Glutamatergic neuron (in vitro differentiated cells): ENCODE results near the gene PAQR5. TPM values are rescaled to one million over a fixed set of nuclear protein-coding genes. Genes with fewer than 3 reads are reported as not detected.

ENCODE experiments used
- DNase-seq: peaks from one replicate; pipeline ENCODE4 v3.0.0; 2022
- H3K27ac Mint-ChIP-seq: one replicate; pipeline ENCODE4 v1.8.0; 2020; ENCODE audit warnings: mild to moderate bottlenecking, mixed read lengths, inconsistent platforms; ENCODE audit not compliant: unreplicated experiment
- H3K27me3 Mint-ChIP-seq: one replicate; pipeline ENCODE4 v1.8.0; 2020; ENCODE audit warnings: mild to moderate bottlenecking, moderate library complexity, mixed read lengths, inconsistent platforms; ENCODE audit not compliant: unreplicated experiment
- H3K36me3 Mint-ChIP-seq: one replicate; pipeline ENCODE4 v1.8.0; 2020; ENCODE audit warnings: mild to moderate bottlenecking, mixed read lengths, inconsistent platforms; ENCODE audit not compliant: unreplicated experiment
- H3K4me1 Mint-ChIP-seq: one replicate; pipeline ENCODE4 v1.8.0; 2020; ENCODE audit warnings: mild to moderate bottlenecking, low read depth, mixed read lengths, inconsistent platforms; ENCODE audit not compliant: unreplicated experiment
- H3K4me3 Mint-ChIP-seq: one replicate; pipeline ENCODE4 v1.8.0; 2020; ENCODE audit warnings: mild to moderate bottlenecking, mixed read lengths, inconsistent platforms; ENCODE audit not compliant: unreplicated experiment
- H3K9me3 Mint-ChIP-seq: one replicate; pipeline ENCODE4 v1.8.0; 2020; ENCODE audit warnings: mild to moderate bottlenecking, moderate library complexity, mixed read lengths, inconsistent platforms; ENCODE audit not compliant: unreplicated experiment
- CTCF ChIP-seq: fragments of 200-600 bp; sonication (generic); IDR thresholded peaks from one replicate; pipeline ENCODE4 v1.5.0; 2021; ENCODE audit not compliant: partially characterized antibody, unreplicated experiment
- total RNA-seq: library from RNA; stranded (reverse); fragmentation: NEBNext Ultra II Directional; extraction: Animal tissue kit (Norgen Biotek cat#: 25700); gene quantifications from one replicate; pipeline ENCODE4 v1.2.1, GENCODE V29; 2021; ENCODE audit not compliant: unreplicated experiment

Gene PAQR5
- total RNA-seq, 1 donor from 2014 or later: not detected

GRCh38 chr15:69388260-69388705 lies 89.6 kb downstream of the PAQR5 start:
- H3K36me3 Mint-ChIP-seq: no peaks in the 10 kb centered on the region
- H3K9me3 Mint-ChIP-seq: no peaks in the 10 kb centered on the region
- TF ChIP-seq CTCF: no peak
- H3K4me1 Mint-ChIP-seq: peaks cover 2% of the 10 kb centered on the region
- no peak overlapping the region for H3K27ac Mint-ChIP-seq
- no peak for DNase-seq
- peaks cover 3% of the 10 kb centered on the region for H3K27me3 Mint-ChIP-seq
- no peak overlapping the region for H3K4me3 Mint-ChIP-seq

GRCh38 chr15:69389426-69389825 lies 90.7 kb downstream of the PAQR5 start:
- no peak overlapping the region for H3K4me3 Mint-ChIP-seq
- peaks cover 3% of the 10 kb centered on the region for H3K27me3 Mint-ChIP-seq
- no peak overlapping the region for H3K27ac Mint-ChIP-seq
- H3K4me1 Mint-ChIP-seq: peaks cover 2% of the 10 kb centered on the region
- H3K36me3 Mint-ChIP-seq: no peaks in the 10 kb centered on the region
- DNase-seq: no peak
- no peaks in the 10 kb centered on the region for H3K9me3 Mint-ChIP-seq
- TF ChIP-seq CTCF: no peak

- no peaks in the 10 kb centered on the region for H3K9me3 Mint-ChIP-seq
- H3K4me3 Mint-ChIP-seq: no peak overlapping the region
- no peak for DNase-seq
- no peaks in the 10 kb centered on the region for H3K36me3 Mint-ChIP-seq
- H3K27ac Mint-ChIP-seq: no peak overlapping the region
- no peak for TF ChIP-seq CTCF
- H3K27me3 Mint-ChIP-seq: peaks cover 3% of the 10 kb centered on the region
- H3K4me1 Mint-ChIP-seq: peaks cover 3% of the 10 kb centered on the region
These were observed 91.9 kb downstream of the PAQR5 start for GRCh38 chr15:69390575-69390974.

GRCh38 chr15:69391046-69391757 lies 92.5 kb downstream of the PAQR5 start:
- Mint-ChIP-seq H3K27ac (no peak overlapping the region), H3K4me3 (no peak overlapping the region), H3K9me3 (no peaks in the 10 kb centered on the region), H3K27me3 (peaks cover 3% of the 10 kb centered on the region), H3K36me3 (no peaks in the 10 kb centered on the region), H3K4me1 (peaks cover 3% of the 10 kb centered on the region)
- TF ChIP-seq CTCF: no peak
- DNase-seq: no peak

GRCh38 chr15:69392352-69392751 lies 93.6 kb downstream of the PAQR5 start:
- no peaks in the 10 kb centered on the region for H3K36me3 Mint-ChIP-seq
- H3K4me1 Mint-ChIP-seq: peaks cover 3% of the 10 kb centered on the region
- H3K9me3 Mint-ChIP-seq: no peaks in the 10 kb centered on the region
- H3K27ac Mint-ChIP-seq: no peak overlapping the region
- H3K27me3 Mint-ChIP-seq: peaks cover 2% of the 10 kb centered on the region
- no peak for TF ChIP-seq CTCF
- no peak overlapping the region for H3K4me3 Mint-ChIP-seq
- DNase-seq: no peak
